ENCODE data around the gene CBFA2T2. TPM values are rescaled to one million over a fixed set of nuclear protein-coding genes. Genes with fewer than 3 reads are reported as not detected.
A peak's percentile ranks its signal among the peaks of the same experiment; 100 is the strongest.
"Not testable (repeated sequence)": the region's sequence is repeated elsewhere in the genome, so short reads cannot be mapped to it uniquely, and the experiment has no call there.

CBFA2T2 gene
- total RNA-seq, 1 donor: 5.6 TPM

DNA sequence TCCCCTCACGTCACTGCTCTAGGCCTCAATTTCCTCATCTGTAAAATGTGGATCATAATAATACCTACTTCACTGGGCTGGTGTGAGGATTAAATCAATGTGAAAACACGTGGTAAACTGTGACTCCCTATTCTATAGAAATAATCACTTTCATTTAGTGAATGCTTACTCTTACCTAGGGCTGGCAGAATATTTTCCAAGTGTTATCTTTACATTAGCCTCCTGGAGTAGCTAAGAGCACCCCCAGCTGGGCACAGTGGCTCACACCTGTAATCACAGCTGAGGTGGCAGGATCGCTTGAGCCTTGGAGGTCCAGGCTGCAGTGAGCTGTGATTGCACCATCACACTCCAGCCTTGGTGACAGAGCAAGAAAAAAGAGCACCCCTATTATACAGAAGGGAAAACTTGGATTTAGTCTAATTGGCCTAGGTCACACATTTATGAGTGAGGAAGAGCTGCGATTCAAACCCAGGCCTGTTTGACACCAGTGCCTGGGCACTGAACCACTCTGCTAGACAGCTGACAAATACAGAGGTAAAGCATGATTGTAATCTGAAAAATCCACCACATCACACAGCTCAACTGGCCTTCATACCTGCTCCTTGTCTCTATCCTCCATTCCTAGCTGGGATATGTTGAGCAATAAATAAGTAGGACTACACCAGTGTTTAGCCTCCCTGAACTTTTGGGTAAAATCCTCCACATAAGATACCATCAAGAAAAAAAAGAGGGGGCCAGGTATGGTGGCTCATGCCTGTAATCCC, 44.9 kb upstream of the CBFA2T2 start:
- peak overlapping the region; percentile 73 for H3K4me3 ChIP-seq (ENCODE audit: low read depth, low read length)
- TF ChIP-seq CTCF (IDR thresholded peaks at IDR 0.05; ENCODE audit: insufficient read depth, low read depth, low read length): peak; percentile 32
- peak; percentile 13 for DNase-seq (ENCODE audit: low read depth)

DNA sequence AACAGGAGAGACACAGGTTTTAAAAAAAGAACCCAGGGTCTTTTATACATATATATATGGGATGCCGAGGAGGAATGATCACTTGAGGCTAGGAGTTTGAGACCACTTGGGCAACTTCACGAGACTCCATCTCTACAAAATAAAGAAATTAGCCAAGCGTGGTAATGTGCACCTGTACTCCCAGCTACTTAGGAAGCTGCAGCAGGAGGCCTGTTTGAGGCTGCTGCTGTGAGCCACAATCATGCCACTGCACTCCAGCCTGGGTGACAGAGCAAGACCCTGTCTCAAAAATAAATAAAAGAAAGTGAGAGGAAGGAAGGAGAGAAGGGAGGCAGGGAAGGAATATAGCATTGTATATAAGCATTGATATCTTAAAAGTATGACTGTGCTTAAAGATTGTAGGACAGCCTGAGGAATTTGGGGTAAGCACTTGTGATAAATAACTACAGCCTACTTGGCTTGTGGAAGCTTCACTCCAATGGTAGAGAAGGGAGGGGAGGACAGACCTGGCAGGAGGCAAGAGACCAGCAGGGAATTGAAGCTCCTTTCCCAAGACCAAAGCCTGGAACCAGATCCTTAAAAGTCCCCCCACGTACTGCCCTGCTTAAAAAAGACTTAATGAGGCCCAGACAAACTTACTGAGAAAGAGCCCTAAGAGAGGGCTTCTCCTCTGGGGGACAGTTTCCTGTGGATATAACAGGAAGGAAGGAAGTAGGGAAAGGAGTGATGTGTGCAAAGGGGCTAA, 43.8 kb upstream of the CBFA2T2 start:
- no peak for DNase-seq (ENCODE audit: low read depth)
- no peak for TF ChIP-seq CTCF (IDR thresholded peaks at IDR 0.05; ENCODE audit: insufficient read depth, low read depth, low read length)
- no peak overlapping the region for H3K4me3 ChIP-seq (ENCODE audit: low read depth, low read length)

DNA sequence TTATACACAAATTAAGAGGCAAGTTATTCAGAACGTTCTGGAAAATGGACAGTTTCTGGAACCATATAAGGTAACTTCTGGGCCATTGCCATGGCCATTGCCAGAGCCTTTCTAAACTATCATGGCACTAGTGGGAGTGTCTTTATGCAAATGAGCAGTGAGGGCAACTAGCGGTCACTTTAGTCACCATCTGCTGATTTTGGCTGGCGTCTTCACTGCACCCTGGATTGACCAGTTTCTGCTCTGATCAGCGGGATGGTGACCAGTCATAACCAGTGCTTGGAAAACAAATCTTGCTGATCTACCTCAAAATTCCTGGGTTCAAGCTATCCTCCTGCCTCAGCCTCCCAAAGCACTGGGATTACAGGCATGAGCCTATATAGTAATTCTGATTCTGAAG, 39.0 kb upstream of the CBFA2T2 start:
- DNase-seq (ENCODE audit: low read depth): no peak
- H3K4me3 ChIP-seq (ENCODE audit: low read depth, low read length): no peak overlapping the region
- no peak for TF ChIP-seq CTCF (IDR thresholded peaks at IDR 0.05; ENCODE audit: insufficient read depth, low read depth, low read length)

GRCh38 chr20:33456916-33457642, 32.8 kb upstream of the CBFA2T2 start:
- H3K4me3 ChIP-seq (ENCODE audit: low read depth, low read length): not testable (repeated sequence)
- TF ChIP-seq CTCF (IDR thresholded peaks at IDR 0.05; ENCODE audit: insufficient read depth, low read depth, low read length): peak; percentile 97
- peak; percentile 80 for DNase-seq (ENCODE audit: low read depth)

DNA sequence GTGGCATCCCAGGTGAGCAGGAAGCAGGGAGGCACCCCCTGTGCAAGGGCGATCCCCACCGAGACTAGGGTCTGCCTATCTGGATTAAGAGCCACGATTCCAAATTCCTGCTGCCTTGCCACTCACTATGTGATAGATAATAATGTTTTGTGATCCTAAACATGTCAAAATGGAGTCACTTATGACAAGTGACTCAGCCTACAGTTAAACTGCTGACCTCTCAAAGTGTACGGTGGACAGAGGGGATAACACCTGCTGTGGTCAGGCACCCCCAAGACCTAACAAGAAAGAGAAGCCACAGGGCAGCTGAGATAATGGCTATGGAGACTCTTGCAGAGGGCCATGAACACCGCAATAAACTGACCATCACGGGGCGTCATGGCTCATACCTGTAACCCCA, 30.3 kb upstream of the CBFA2T2 start:
- no peak for DNase-seq (ENCODE audit: low read depth)
- TF ChIP-seq CTCF (IDR thresholded peaks at IDR 0.05; ENCODE audit: insufficient read depth, low read depth, low read length): no peak
- H3K4me3 ChIP-seq (ENCODE audit: low read depth, low read length): no peak overlapping the region

DNA sequence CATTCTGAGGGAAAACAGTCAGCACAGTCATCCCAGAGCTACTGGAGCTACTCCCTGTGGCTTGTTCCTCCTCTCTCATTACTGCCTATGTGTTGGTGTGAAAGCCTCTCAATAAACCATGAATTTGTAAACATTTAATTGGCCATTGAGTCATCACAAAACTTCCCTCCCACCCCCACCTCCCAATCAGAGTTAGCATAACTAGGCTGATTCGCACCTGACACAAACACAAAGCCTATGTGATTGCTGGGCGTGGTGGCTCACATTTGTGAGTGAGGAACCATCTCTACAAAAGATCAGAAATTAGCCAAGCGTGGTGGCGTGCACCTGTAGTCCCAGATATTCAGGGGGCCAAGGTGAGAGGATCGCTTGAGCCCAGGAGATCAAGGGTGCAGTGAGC, 29.2 kb upstream of the CBFA2T2 start:
- DNase-seq (ENCODE audit: low read depth): no peak
- TF ChIP-seq CTCF (IDR thresholded peaks at IDR 0.05; ENCODE audit: insufficient read depth, low read depth, low read length): no peak
- H3K4me3 ChIP-seq (ENCODE audit: low read depth, low read length): no peak overlapping the region

All from fibroblast of villous mesenchyme (primary cell).